Neural cell (in vitro differentiated cells): ENCODE measurements around the gene DDX49.

ENCODE experiments used
- POLR2AphosphoS5 ChIP-seq: IDR thresholded peaks from 2 replicates; pipeline ENCODE4 v1.6.1; 2012
- TF ChIP-seq, protein P1 (sequence below): fragments of 450-650 bp; IDR thresholded peaks from 2 replicates; pipeline ENCODE4 v1.5.1; 2014; ENCODE audit warnings: antibody characterized with exemption, mild to moderate bottlenecking, moderate library complexity; ENCODE audit not compliant: poor library complexity, severe bottlenecking

DNA sequence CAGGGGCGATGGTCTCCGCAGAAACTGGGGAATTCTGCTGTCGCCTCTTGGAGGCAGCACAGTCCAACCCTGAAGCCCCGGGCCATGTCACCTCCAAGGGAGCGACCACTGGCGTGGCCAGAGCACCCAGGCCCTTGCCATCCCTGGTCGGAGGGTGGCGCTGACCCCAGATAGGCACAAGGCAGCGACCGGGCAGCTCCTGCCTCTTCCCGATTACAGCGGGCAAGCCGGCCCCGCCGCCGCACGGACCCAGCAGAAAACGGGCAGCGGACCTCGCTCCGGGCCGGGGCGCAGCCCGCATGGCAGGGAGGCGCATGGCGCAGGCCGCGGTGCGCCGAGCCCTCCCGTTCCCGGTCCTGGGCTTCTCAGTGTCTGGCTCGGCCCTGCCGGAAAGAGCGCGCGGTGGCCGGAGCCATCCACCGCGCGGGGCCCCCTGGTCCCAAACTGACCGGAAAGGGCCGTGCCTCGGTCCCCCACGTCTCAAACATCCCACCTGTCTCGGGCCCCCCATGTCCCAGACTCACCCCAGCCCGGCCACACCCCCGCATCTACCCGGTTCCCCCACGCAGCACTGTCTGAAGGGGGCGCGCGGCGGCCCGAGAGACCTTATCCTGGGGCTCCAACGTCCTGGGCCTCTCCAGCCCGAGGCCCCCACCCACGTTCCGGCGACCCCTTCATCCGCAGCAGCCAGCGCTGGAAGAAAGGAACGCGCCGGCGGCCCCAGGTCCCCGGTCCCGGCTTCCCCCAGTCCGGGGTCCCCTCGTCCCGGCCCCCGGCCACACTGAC, 24.3 kb upstream of the DDX49 start:
- TF ChIP-seq, protein P1, sequence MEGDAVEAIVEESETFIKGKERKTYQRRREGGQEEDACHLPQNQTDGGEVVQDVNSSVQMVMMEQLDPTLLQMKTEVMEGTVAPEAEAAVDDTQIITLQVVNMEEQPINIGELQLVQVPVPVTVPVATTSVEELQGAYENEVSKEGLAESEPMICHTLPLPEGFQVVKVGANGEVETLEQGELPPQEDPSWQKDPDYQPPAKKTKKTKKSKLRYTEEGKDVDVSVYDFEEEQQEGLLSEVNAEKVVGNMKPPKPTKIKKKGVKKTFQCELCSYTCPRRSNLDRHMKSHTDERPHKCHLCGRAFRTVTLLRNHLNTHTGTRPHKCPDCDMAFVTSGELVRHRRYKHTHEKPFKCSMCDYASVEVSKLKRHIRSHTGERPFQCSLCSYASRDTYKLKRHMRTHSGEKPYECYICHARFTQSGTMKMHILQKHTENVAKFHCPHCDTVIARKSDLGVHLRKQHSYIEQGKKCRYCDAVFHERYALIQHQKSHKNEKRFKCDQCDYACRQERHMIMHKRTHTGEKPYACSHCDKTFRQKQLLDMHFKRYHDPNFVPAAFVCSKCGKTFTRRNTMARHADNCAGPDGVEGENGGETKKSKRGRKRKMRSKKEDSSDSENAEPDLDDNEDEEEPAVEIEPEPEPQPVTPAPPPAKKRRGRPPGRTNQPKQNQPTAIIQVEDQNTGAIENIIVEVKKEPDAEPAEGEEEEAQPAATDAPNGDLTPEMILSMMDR = peak; percentile 67
- TF ChIP-seq POLR2AphosphoS5 = no peak
